ENCODE results near the gene CABLES1. TPM values are rescaled to one million over a fixed set of nuclear protein-coding genes. Genes with fewer than 3 reads are reported as not detected.

The CABLES1 gene
- total RNA-seq, 2 experiments from 2014 or later, result 1.2 to 1.4 TPM

DNA sequence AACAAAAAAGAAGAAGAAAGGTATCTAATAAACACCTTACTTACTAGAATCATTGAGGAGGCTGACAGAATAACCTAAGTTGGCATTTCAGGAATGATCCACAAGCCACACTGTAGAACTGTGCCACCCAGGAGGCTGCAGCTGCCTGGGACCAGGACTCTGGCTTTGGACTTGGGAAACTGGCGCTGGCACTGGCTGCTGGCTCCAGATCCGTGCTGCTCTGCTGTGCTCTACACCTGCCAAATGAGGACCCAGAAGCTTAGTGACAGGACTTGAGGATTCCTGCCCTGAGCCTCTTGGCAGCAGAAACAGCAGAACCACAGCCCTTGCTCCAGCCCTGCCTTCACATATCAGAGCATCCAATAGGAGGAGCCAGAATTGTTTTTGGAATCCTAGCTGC is 113.5 kb downstream of the CABLES1 start:
- Mint-ChIP-seq H3K9me3 (peaks cover 5% of the 10 kb centered on the region), H3K36me3 (peaks cover 3% of the 10 kb centered on the region), H3K27ac (no peak overlapping the region), H3K27me3 (no peaks in the 10 kb centered on the region), H3K4me3 (no peak overlapping the region), H3K4me1 (peaks cover 4% of the 10 kb centered on the region)
- no peak for ATAC-seq (ENCODE audit: low read depth)
- POLR2A ChIA-PET, result no interaction called here
- DNase-seq, result no peak

DNA sequence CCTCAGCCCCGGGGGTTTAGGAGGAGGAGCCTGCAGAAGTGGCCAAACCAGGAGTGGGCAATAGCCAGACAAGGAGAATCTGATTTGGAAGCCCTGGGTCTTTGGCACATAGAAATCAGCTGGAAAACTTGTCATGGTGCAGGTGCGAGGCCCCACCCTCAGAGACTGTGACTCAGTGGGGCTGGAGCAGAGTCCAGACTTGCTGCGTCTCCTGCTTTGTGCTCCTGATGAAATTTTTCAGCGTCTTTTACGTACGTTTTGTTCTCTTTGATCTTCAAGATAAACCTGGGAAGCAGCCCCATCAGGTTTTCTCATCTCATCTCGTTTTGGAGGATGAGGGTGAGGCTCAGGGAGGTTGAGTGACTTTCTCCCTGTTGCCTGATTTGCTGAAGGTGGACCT is 114.1 kb downstream of the CABLES1 start:
- H3K27ac Mint-ChIP-seq, result no peak overlapping the region
- POLR2A ChIA-PET, result no interaction called here
- DNase-seq, result no peak

GRCh38 chr18:23250893-23251656 is 115.8 kb downstream of the CABLES1 start:
- H3K27me3 Mint-ChIP-seq, result no peaks in the 10 kb centered on the region
- H3K4me3 Mint-ChIP-seq, result no peak overlapping the region
- ATAC-seq (ENCODE audit: low read depth) (no peak), DNase-seq (no peak)
- peaks cover 5% of the 10 kb centered on the region for H3K9me3 Mint-ChIP-seq
- no peak overlapping the region for H3K27ac Mint-ChIP-seq
- POLR2A ChIA-PET, result no interaction called here
- peaks cover 3% of the 10 kb centered on the region for H3K36me3 Mint-ChIP-seq
- peaks cover 4% of the 10 kb centered on the region for H3K4me1 Mint-ChIP-seq

More for the DNA sequence above, 114.1 kb downstream of the CABLES1 start:
- no peaks in the 10 kb centered on the region for H3K27me3 Mint-ChIP-seq
- H3K9me3 Mint-ChIP-seq, result peaks cover 5% of the 10 kb centered on the region
- peaks cover 3% of the 10 kb centered on the region for H3K36me3 Mint-ChIP-seq
- peaks cover 4% of the 10 kb centered on the region for H3K4me1 Mint-ChIP-seq
- ATAC-seq (ENCODE audit: low read depth), result no peak
- no peak overlapping the region for H3K4me3 Mint-ChIP-seq

- no peak overlapping the region for H3K27ac Mint-ChIP-seq
- POLR2A ChIA-PET, result no interaction called here
- no peaks in the 10 kb centered on the region for H3K27me3 Mint-ChIP-seq
- peaks cover 5% of the 10 kb centered on the region for H3K36me3 Mint-ChIP-seq
- ATAC-seq (ENCODE audit: low read depth) (no peak), DNase-seq (no peak)
- peaks cover 12% of the 10 kb centered on the region for H3K4me1 Mint-ChIP-seq
- H3K4me3 Mint-ChIP-seq, result no peak overlapping the region
- H3K9me3 Mint-ChIP-seq, result peaks cover 5% of the 10 kb centered on the region
Measured at GRCh38 chr18:23253630-23254029, 118.3 kb downstream of the CABLES1 start.

DNA sequence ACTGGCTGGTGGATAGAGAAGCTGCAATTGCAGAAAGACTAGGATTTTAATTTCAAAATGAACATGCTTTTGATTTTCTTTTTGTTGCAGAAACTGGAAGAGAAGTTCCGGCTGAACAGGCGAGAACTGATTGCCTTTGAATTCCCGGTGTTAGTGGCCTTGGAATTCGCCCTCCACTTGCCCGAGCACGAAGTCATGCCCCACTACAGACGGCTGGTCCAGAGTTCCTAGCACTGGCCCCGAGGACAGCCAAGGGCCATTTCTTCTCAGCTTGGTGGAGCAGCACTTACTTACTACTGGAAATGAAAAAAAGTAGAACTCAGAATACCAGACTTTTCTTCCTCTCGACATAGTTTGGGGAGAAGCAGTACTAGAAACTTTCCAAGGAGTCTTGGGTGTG is 121.9 kb downstream of the CABLES1 start:
- H3K27me3 Mint-ChIP-seq, result no peaks in the 10 kb centered on the region
- peaks cover 5% of the 10 kb centered on the region for H3K36me3 Mint-ChIP-seq
- H3K27ac Mint-ChIP-seq, result no peak overlapping the region
- H3K4me3 Mint-ChIP-seq, result no peak overlapping the region
- peaks cover 30% of the 10 kb centered on the region for H3K4me1 Mint-ChIP-seq
- H3K9me3 Mint-ChIP-seq, result peaks cover 3% of the 10 kb centered on the region
- POLR2A ChIA-PET, result no interaction called here
- ATAC-seq (ENCODE audit: low read depth) (no peak), DNase-seq (no peak)

DNA sequence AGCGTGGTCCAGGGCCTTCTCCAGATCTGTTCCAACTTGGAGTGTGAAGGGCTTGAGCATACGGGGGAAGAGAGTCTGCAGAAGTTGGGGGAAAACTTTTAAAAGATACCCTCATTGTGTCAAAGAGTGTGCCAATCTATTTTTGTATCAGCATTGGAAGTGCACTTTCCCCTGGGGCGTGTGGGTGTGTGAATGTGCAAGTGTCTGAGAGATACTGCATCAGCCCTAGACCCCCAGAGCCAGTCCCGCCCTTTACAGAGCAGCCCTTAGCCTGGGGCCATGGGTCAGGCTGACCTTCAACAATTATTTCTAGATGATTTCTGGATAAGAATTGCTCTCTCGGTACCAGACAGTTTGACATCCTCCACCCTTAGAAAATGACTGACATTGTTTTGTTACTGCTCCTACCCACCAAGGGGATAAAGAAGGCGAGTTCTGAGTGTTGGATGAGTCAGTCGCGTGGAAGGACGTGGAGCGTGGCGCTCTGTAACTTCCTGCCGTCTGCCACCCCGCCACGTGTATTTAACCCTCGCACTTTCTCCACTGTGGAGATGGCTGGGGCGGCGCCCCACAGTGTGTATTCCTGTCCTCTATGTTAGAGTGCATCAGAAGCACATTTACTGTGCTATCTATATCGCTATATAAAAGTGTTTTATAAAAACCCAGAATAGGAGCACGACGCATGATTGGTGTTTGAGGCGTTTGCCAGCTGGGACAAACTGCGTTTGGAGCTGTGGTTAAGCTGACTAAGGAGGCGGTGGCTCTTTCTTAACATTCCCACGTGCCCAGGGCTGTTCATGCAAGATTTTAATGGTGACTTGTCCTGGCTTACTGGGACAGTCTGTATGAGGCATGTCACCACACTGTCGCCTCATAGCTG is 122.6 kb downstream of the CABLES1 start:
- Mint-ChIP-seq H3K36me3 (peaks cover 5% of the 10 kb centered on the region), H3K27ac (no peak overlapping the region), H3K9me3 (peaks cover 3% of the 10 kb centered on the region), H3K4me1 (peaks cover 30% of the 10 kb centered on the region), H3K27me3 (no peaks in the 10 kb centered on the region), H3K4me3 (no peak overlapping the region)
- ATAC-seq (ENCODE audit: low read depth), result no peak
- no peak for DNase-seq
- POLR2A ChIA-PET, result interaction anchor here (1.0 to 1.8 kb wide), 2 partner anchors 9 to 20 kb away, joined by 3 to 8 read pairs; no protein-coding TSS in a partner anchor

DNA sequence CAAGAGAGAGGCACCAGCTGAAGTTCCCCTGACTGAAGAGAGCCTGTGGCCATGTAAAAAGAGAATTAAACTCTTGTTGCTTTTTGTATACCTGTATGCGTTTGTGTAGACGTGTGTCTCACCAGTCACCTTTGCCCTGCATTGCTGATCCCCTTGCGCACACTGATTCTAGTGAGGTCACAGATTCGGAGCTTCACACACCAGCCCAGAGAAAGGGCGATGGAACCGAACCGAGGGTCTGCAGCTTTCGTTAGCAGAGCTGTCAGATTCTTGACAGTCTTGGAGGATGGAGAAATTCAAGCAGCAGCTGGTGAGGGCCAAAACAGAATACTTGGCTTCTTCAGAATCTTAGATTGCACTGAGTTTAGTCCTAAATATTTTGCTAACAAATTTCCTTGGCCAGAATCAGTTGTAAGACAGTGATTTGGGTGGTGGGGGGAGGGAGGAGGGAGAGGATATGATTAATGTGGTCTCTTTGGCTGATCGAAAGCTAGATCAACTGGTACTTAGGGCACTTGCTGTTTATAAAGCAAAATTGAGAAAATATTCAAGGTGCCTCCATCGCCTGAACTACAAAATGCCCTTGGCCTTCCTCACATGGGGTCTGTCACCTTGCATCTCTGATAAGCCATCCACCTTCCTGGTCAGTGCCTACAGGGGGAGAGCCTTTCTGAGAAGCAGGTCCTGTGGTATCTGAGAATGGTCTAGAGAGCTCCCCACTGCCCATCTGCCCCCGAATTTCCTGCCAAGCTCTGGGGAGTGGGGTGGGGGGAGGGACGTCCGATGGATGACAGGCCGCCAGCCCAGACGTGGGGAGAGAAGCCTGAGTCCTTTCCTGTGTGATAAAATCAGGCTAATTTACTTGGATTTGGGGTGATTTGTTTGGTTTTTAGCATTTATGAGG is 123.5 kb downstream of the CABLES1 start:
- Mint-ChIP-seq H3K27ac (peak overlapping the region; percentile 91), H3K9me3 (no peaks in the 10 kb centered on the region), H3K4me1 (peaks cover 30% of the 10 kb centered on the region), H3K4me3 (peak overlapping the region; percentile 79), H3K27me3 (no peaks in the 10 kb centered on the region), H3K36me3 (peaks cover 2% of the 10 kb centered on the region)
- DNase-seq (no peak), ATAC-seq (ENCODE audit: low read depth) (no peak)
- POLR2A ChIA-PET, result interaction anchor here (0.5 to 1.8 kb wide), 6 partner anchors 8 to 191 kb away, joined by 3 to 9 read pairs (median 3); no protein-coding TSS in a partner anchor

DNA sequence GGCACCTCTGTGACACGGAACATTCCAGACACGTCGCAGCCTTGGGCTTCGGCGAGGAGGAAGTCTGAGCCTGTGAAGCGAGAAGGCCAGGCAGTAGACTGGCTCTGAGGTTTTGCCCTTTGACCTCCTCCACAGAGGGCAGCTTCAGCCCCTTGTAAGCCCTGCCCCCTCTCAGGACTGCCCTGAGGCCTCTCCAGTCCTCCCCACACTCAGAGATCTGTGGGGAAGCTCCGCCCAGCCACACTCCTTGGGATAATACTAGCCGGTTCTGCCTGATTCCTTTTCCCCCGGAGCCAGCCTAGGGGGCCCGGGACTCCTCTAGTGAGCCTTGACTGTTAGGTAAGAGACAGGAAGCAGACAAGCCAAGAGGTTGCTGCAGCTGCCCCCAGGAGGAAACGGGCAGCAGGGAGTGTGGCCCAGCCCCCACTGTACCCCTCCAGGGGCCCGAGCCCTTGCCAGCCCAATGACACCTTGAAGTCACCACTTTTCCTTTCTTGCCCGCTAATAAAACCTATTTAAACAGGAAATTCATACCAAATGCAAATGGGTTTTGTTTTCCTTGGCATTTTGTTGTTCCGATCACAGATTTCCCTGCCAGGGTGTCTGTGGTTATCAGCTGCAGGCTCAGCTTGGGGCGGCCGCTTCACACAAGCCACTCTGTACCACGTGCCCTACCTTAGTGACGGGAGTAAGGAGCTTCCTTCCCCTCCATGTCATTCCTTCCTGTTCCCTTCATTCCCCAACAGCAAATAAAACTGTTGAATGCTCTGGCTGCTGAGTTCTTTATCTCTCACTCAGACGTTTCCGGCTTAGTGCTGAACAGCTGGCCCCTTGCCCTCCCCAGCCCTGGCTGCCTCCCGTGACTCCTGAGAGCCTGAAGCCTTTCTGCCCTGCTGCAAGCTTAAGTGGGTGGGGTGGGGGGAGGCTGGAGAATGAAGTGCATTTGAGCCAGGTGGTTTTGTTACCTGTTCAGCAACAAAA is 124.7 kb downstream of the CABLES1 start:
- Mint-ChIP-seq H3K4me3 (peak overlapping the region; percentile 79), H3K36me3 (peaks cover 2% of the 10 kb centered on the region), H3K27me3 (no peaks in the 10 kb centered on the region), H3K27ac (peak overlapping the region; percentile 91), H3K9me3 (no peaks in the 10 kb centered on the region), H3K4me1 (peaks cover 30% of the 10 kb centered on the region)
- POLR2A ChIA-PET, result interaction anchor here (0.6 to 1.8 kb wide), 6 partner anchors 9 to 137 kb away, joined by 3 to 9 read pairs (median 3); no protein-coding TSS in a partner anchor
- ATAC-seq (ENCODE audit: low read depth) (peak; percentile 82), DNase-seq (peak; percentile 54)

DNA sequence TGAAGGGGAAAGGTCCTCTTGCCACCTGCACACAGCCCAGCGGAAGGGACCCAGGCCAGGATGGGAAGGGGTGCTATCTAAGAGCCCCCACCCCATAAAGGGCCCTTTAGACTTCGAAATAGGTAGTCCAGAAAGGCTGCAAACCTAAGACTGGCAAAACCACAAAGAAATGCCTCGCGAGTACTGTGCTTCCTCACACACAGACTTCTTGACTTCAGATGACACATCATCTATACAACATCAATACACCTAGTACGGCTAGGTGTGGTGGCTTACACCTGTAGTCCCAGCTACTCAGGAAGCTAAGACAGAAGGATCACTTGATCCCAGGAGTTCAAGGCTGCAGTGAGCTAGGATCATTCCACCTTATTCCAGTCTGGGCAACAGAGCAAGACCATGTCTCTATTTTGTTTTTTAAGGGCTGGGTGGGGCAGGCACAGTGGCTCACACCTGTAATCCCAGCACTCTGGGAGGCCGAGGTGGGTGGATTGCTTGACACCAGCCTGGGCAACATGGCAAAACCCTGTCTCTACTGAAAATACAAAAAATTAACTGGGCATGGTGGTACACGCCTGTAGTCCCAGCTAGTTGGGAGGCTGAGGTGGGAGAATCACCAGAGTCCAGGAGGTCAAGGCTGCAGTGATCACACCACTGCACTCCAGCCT is 125.8 kb downstream of the CABLES1 start:
- no peak overlapping the region for H3K4me3 Mint-ChIP-seq
- peaks cover 2% of the 10 kb centered on the region for H3K9me3 Mint-ChIP-seq
- DNase-seq, result no peak
- ATAC-seq (ENCODE audit: low read depth), result peak; percentile 14
- POLR2A ChIA-PET, result interaction anchor here (0.6 to 0.7 kb wide), 2 partner anchors 24 to 136 kb away, joined by 3 read pairs; no protein-coding TSS in a partner anchor
- peaks cover 2% of the 10 kb centered on the region for H3K36me3 Mint-ChIP-seq
- no peaks in the 10 kb centered on the region for H3K27me3 Mint-ChIP-seq
- H3K27ac Mint-ChIP-seq, result peak overlapping the region; percentile 91
- H3K4me1 Mint-ChIP-seq, result peaks cover 30% of the 10 kb centered on the region

GRCh38 chr18:23263551-23264235 is 128.4 kb downstream of the CABLES1 start:
- peaks cover 2% of the 10 kb centered on the region for H3K9me3 Mint-ChIP-seq
- peaks cover 29% of the 10 kb centered on the region for H3K4me1 Mint-ChIP-seq
- no peaks in the 10 kb centered on the region for H3K36me3 Mint-ChIP-seq
- no peak for ATAC-seq (ENCODE audit: low read depth)
- no peaks in the 10 kb centered on the region for H3K27me3 Mint-ChIP-seq
- DNase-seq, result no peak
- no peak overlapping the region for H3K27ac Mint-ChIP-seq
- POLR2A ChIA-PET, result interaction anchor here (0.6 kb wide), 1 partner anchor 72 kb away, joined by 3 read pairs; no protein-coding TSS in a partner anchor
- H3K4me3 Mint-ChIP-seq, result no peak overlapping the region

Data from activated naive CD8-positive, alpha-beta T cell treated with anti-CD3 and anti-CD28 coated beads, Interleukin-2, amount 10 ng/mL, durations not matched to agents 7 days and 5 days (primary cell).